Progenitor cell of endocrine pancreas (in vitro differentiated cells): Measurements from ENCODE around the gene NAA30. TPM values are rescaled to one million over a fixed set of nuclear protein-coding genes. Genes with fewer than 3 reads are reported as not detected.

Source experiments
- DNase-seq: peaks from one replicate; pipeline ENCODE4 v3.0.0; 2021; ENCODE audit warnings: low spot score; ENCODE audit not compliant: unreplicated experiment
- H3K27ac Mint-ChIP-seq: 2 replicates; pipeline ENCODE4 v1.8.0; 2021; ENCODE audit warnings: mild to moderate bottlenecking, moderate library complexity, mixed read lengths
- H3K27me3 Mint-ChIP-seq: 2 replicates; pipeline ENCODE4 v1.8.0; 2021; ENCODE audit warnings: mixed read lengths
- H3K36me3 Mint-ChIP-seq: 2 replicates; pipeline ENCODE4 v1.8.0; 2022; ENCODE audit warnings: mixed read lengths; ENCODE audit not compliant: insufficient read depth
- H3K4me1 Mint-ChIP-seq: 2 replicates; pipeline ENCODE4 v1.8.0; 2021; ENCODE audit warnings: low read depth, mixed read lengths
- H3K4me3 Mint-ChIP-seq: 2 replicates; pipeline ENCODE4 v1.8.0; 2021; ENCODE audit warnings: low read depth, mild to moderate bottlenecking, moderate library complexity, mixed read lengths
- H3K9me3 Mint-ChIP-seq: 2 replicates; pipeline ENCODE4 v1.8.0; 2021; ENCODE audit warnings: low read depth, mixed read lengths
- total RNA-seq: library from RNA; stranded (reverse); gene quantifications from 2 replicates; pipeline ENCODE4 v1.2.1, GENCODE V29; 2021
- TF ChIP-seq, protein P1 (sequence below): fragments of 200-600 bp; sonication (generic); IDR thresholded peaks from one replicate; pipeline ENCODE4 v1.5.0; 2021; ENCODE audit warnings: antibody characterized with exemption, mild to moderate bottlenecking; ENCODE audit not compliant: unreplicated experiment

NAA30 gene
- total RNA-seq, 1 donor from 2014 or later = 24.2 TPM

DNA sequence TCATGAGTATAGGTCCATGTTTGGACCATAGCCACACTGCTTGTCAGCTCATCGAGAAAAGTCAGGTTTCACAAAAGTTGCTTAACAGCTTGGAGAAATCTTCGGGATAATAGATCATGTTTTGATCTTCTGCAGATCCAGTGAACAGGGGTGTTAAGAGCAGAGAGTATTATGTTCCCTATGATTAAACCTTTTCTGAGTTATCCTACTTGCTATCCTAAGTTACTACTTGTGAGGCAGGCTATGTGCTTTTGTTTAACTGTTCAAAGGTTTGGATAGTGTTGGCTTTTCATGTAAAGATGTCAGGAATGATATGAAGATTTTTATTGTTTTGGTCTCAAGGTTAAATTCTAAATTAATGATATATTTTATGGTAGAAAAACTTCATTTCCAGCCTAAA lies 11.1 kb downstream of the NAA30 start:
- Mint-ChIP-seq H3K36me3 (peaks cover 23% of the 10 kb centered on the region), H3K4me1 (peaks cover 17% of the 10 kb centered on the region)

DNA sequence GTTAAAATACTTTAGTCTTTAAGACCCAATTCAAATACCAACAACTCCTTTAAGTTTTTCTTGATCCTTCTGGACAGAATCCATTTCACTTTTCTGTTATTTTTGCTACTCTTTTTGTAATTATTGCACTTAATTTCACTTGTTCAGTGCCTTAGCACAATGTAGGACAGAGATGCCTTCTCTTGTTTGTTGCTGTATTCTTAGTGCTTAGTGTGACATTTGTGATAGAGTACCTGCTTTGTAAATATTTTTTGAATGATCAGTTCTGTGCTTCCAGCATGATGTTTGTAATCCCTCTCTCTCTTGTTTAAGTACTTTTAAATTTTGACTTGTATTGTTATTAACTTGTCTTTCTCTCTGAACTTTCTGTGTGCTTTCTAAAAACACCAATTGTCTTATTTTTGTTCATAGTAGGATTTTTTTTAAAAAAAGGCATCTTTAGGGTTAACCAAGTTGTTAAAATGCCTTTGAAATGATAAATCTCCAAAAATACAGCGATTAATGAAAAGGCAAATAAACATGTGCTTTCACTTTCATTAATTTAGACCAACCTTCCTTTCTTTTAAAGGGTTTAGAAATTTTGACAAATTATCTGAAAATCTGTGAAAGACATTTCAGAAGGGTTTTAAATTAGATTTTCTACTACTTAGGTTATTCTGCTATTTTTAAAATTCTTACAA lies 11.9 kb downstream of the NAA30 start:
- Mint-ChIP-seq H3K36me3 (peaks cover 22% of the 10 kb centered on the region), H3K27ac (peak overlapping the region; percentile 73), H3K9me3 (no peaks in the 10 kb centered on the region), H3K27me3 (no peaks in the 10 kb centered on the region), H3K4me1 (peaks cover 17% of the 10 kb centered on the region), H3K4me3 (no peak overlapping the region)
- no peak for DNase-seq
- TF ChIP-seq, protein P1, sequence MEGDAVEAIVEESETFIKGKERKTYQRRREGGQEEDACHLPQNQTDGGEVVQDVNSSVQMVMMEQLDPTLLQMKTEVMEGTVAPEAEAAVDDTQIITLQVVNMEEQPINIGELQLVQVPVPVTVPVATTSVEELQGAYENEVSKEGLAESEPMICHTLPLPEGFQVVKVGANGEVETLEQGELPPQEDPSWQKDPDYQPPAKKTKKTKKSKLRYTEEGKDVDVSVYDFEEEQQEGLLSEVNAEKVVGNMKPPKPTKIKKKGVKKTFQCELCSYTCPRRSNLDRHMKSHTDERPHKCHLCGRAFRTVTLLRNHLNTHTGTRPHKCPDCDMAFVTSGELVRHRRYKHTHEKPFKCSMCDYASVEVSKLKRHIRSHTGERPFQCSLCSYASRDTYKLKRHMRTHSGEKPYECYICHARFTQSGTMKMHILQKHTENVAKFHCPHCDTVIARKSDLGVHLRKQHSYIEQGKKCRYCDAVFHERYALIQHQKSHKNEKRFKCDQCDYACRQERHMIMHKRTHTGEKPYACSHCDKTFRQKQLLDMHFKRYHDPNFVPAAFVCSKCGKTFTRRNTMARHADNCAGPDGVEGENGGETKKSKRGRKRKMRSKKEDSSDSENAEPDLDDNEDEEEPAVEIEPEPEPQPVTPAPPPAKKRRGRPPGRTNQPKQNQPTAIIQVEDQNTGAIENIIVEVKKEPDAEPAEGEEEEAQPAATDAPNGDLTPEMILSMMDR = no peak

More for the DNA sequence above, 11.1 kb downstream of the NAA30 start:
- DNase-seq = no peak
- H3K9me3 Mint-ChIP-seq = no peaks in the 10 kb centered on the region
- H3K27ac Mint-ChIP-seq = no peak overlapping the region
- TF ChIP-seq, protein P1 = no peak
- no peak overlapping the region for H3K4me3 Mint-ChIP-seq
- H3K27me3 Mint-ChIP-seq = no peaks in the 10 kb centered on the region

GRCh38 chr14:57403521-57403864 lies 13.1 kb downstream of the NAA30 start:
- no peaks in the 10 kb centered on the region for H3K9me3 Mint-ChIP-seq
- TF ChIP-seq, protein P1 = no peak
- peaks cover 20% of the 10 kb centered on the region for H3K4me1 Mint-ChIP-seq
- DNase-seq = no peak
- H3K36me3 Mint-ChIP-seq = peaks cover 26% of the 10 kb centered on the region
- H3K27me3 Mint-ChIP-seq = no peaks in the 10 kb centered on the region
- H3K4me3 Mint-ChIP-seq = no peak overlapping the region
- no peak overlapping the region for H3K27ac Mint-ChIP-seq

DNA sequence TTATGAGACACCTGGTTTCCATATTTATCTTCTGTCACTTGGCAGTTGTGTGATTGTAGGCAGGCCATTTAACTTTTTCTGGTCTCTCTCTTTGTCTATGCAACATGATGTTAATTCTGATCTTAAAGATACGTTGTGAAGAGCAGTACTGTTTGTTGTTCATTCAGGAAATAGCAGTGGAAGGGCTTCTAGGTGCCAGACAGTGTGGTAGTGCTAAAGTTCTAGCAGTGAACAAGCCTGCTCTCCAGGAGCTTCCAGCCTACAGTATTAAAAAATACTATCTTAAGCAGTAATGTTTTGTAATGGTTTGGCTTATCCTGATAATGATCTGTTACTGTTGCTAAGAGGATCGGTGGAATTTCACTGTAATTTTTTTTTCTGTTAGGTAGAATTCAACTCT lies 15.2 kb downstream of the NAA30 start:
- Mint-ChIP-seq H3K27ac (no peak overlapping the region), H3K4me3 (no peak overlapping the region), H3K27me3 (no peaks in the 10 kb centered on the region), H3K9me3 (no peaks in the 10 kb centered on the region), H3K36me3 (peaks cover 25% of the 10 kb centered on the region), H3K4me1 (peaks cover 23% of the 10 kb centered on the region)
- no peak for DNase-seq
- TF ChIP-seq, protein P1 = no peak

GRCh38 chr14:57408037-57408436 lies 17.7 kb downstream of the NAA30 start:
- H3K36me3 Mint-ChIP-seq = peaks cover 26% of the 10 kb centered on the region
- TF ChIP-seq, protein P1 = no peak
- DNase-seq = no peak
- no peak overlapping the region for H3K4me3 Mint-ChIP-seq
- no peaks in the 10 kb centered on the region for H3K9me3 Mint-ChIP-seq
- H3K4me1 Mint-ChIP-seq = peaks cover 9% of the 10 kb centered on the region
- H3K27ac Mint-ChIP-seq = peak overlapping the region; percentile 74
- H3K27me3 Mint-ChIP-seq = no peaks in the 10 kb centered on the region
